HG03439 (cell line): Measurements from ENCODE around the gene CIB2.

Experiments
- ATAC-seq: cut with Tn5 transposase; IDR thresholded peaks from one replicate; pipeline ENCODE4 v1.9.1; 2021; ENCODE audit warnings: mild to moderate bottlenecking, moderate library complexity; ENCODE audit not compliant: unreplicated experiment

Gene CIB2

DNA sequence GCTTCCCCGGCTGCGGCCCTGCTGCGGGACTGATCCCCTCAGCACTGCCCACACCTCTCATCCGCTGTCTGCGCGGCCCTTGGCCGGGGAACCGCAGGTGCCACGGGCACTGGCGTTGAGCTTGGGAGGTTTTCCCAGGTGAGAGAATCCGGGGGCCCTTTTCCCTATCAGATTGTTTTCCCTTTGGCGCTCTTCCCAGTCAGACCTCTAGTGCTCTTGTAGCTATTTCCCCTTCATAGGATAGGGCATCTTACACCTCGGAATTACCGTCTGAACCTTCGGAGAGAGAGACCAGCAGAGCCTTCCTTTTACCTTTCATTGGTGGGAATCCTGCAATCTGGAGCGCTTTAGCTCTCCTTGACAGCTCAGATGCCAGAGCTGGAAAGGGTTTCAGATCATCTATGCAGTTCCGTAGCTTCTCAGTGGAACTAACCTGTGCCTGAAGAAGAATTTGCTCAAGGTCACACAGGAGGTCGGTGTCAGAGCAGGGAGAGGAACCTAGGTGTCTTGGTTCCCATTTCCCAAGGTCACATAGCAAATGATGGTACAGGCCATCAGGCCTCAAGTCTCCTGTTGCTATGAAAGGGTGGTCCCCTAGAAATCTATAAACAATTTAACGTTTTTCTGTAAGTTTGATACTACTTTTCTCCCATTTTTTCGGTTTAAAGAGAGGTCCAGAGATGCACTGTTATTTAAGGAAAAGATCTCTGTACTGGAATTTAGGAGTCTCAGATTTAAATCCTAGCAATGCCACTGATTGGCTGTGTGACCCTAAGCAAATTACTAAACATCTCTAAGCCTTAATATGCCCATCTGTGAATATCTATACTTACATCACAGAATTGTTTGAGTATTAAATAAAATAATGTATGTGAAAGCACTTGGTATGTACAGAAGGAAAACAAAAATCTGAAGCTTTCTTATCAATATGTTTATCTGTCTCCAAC is 18.8 kb upstream of the CIB2 start:
- ATAC-seq, result no peak

DNA sequence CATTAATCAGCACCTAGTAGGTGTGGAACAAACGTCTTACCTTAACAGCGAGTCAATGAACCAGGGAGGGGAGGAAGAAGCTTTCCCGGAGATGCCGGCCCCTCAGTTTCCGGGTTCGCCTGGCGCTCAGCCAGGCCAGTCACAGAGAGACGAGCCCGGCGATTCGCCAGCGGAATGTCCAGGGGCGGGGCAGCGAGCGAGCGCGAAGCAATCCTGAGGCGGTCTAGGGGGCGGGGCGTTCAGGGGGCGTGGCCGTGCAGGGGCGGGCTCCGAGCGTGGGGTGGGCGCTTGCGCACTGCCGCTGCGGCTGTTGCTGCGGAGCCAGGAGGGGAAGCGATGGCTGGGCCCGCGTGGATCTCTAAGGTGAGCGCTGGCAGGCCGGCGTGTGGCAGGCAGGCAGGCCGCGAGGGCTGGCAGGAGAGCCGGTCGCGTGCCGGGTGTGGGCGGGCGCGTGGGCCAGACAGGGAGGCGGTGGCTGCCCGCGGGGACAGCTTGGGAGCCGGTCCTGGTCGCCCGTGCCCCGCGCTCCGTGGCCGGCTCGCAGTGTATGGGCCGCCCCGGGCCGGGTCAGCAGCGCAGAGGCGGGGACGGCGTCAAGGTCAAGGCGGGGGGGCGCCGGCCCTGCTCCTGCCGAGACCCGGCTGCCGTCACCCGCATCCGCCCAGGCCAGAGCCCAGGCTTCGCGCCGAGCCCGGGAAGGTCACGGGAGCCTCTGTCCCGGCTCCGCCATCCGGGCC is 18.0 kb upstream of the CIB2 start, which contains the start of gene IDH3A:
IDH3A (plus strand) TSS at position 295 of the 737 bp plus-strand sequence; CDS start at position 337, 42 bp downstream.
- peak; percentile 74 for ATAC-seq

GRCh38 chr15:78148392-78149067 is 17.3 kb upstream of the CIB2 start:
- ATAC-seq, result no peak

- ATAC-seq, result no peak
These were observed 16.3 kb upstream of the CIB2 start for GRCh38 chr15:78147566-78147965.

DNA sequence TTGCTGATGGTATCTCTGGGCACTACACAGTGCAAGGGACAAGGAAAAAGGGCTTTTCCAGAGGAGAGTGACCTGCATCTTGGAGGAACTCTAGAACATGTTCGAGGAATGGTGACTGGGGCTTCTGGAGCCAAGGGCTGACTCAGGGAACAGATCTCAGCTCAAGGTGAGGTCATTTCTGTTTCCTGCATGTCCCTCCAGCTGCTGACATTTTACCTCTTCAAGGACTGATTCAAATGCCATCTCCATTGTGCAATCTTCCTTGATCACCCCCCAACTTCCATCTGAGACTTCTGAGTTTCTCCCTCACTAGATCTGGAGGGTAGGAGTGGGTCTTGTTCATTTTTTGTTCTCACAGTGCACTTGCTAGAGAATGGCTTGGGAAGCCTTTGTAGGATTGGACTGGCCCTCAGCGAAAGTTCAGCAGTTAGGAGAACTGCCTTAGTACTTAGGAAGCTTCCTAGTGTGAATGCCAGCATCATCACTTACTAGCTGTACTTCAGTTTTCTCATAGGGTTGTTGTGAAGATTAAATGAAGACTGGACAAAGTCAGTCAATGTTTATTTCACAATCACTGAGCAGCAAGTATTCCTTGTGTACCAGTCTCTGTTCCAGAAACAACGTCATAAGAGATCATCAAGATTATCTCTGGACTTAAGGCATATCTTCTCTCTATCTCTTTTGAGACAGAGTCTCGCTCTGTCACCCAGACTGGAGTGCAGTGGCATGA is 15.3 kb upstream of the CIB2 start:
- no peak for ATAC-seq

GRCh38 chr15:78142332-78142731 is 11.1 kb upstream of the CIB2 start:
- no peak for ATAC-seq

- ATAC-seq, result no peak
These were observed 9.0 kb upstream of the CIB2 start for GRCh38 chr15:78140292-78140691.

GRCh38 chr15:78139578-78139977 is 8.3 kb upstream of the CIB2 start:
- ATAC-seq, result no peak

DNA sequence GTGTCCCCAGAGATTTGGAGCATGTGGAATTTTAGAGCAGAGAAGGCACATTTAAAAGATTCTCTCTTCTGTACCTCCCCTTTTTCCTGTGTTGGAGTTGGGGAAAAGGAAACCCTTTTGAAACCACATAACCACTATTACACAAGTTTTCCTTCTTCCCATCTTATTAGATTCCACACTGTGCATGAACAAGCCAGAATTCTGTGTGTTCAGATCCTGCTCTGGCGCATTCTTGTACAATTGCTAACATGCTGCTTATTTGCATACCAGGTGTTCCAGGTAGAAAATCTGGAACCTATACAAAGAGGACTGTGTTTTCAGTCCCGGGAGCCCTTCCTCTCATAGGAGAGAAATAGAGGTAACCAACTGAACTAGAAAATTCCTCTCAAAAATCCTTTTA is 2.6 kb upstream of the CIB2 start:
- ATAC-seq, result no peak

- no peak for ATAC-seq
These were observed 565 bp downstream of the CIB2 start for GRCh38 chr15:78130466-78131294.

DNA sequence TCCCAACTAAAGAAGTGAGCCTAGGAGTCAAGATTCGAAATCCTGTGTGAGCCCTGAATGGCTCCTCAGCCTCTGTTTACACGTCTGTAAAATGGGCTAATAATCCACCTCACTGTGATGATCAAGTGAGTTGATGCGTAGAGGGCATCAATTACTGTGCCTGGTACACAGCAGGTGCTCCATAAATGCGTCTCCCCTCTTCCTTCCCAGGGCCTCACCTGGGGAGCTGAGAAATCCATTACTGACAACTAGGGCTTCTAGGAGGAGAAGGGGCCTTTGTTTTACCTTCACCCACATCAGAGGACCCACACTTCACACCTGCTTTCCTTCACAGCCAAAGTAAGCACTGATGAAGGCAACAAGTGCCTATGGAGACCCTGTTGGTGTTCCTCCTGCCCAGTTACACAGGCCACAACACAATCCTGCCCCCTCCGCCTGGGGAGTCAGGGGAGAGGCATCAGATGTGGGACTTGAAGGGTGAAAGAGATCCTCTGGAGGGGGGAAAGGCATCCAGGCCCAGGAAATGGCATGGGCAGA is 1.4 kb downstream of the CIB2 start:
- no peak for ATAC-seq

GRCh38 chr15:78129077-78129750 is 2.0 kb downstream of the CIB2 start:
- no peak for ATAC-seq

GRCh38 chr15:78127882-78128281 is 3.4 kb downstream of the CIB2 start:
- ATAC-seq, result no peak

DNA sequence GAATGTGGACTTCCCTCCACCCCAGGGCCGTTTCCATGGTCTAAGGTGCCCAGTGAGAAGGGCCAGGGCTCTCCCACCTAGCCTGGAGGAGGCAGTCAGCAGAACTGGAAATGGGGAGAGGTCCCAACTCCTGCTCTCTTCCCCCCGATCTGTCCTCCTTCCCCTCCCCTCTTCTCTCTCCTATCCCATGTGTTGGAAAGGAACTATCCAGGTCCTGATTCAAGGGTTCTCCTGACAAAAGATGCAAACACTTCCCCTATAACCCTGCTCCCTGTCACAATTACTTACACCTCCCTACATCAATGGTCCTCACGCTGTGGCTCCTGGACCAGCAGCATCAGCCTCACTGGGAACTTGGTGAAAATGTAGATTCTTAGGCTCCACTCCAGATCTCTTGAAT is 6.0 kb downstream of the CIB2 start:
- no peak for ATAC-seq

- ATAC-seq, result no peak
These were observed 10.7 kb downstream of the CIB2 start for GRCh38 chr15:78120523-78120922.

DNA sequence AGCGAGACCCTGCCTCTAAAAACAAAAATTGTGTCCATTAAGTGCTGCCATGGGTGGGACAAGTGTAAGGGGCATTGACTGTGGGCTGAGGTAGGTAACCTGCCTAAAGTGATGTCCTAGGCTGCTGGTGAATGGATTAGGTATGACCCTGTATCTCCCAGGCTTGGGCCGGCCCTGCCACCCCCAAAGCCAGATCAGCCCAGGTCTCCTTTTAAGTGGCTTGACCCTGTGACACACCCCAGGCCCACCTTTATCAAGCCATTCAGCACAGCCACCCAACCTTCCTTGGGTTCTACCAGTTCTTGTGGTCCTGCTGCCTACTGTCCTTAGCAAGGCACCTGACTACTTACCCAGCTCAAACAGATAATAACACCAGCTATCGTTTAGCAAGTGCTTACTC is 18.7 kb downstream of the CIB2 start:
- no peak for ATAC-seq

GRCh38 chr15:78111788-78112187 is 19.5 kb downstream of the CIB2 start:
- no peak for ATAC-seq

DNA sequence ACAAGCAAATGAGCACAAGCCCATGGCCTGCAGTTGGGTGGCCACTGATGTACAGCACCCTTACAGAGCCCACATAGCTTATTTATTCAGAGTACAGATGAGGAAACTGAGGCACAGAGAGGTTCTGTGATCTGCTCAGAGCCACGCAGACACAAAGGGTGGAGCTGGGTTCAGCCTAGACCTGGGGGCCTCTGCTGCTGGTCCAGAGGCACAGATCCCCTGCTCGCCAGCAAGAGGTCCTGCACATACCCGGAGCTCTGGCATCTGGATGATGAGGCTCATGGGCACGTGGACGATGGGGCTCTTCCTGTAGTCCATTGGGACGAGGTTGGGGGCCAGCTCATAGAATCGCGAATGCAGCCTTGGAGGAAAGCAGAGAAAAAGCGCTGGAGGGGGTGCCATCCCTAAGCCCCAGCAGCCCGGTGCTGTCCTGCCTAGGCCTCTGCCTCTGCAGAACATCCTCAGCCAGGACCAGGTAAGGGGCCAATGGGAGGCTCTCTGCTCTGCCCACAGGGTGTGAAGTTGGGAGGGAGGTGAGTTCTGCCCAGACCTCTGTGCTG is 20.2 kb downstream of the CIB2 start:
- ATAC-seq, result no peak

DNA sequence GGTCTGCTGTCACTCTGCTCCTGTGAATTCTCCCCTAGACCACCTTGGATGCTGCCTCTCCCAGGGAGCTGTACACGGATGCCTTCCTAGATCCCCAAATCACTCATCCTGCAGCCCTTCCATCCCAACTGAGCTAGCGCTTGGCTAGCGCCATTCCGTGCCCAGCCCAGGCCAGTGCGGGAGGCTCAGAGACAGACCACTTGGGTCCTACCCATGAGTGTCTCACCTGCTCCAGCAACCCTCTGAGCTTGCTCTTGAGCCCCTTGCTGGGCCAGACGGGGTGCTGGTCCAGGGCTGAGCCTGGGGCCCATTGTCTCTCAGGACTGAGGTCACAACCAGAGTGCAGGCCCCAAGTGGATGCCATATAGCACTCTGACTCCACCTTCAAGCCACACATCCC is 21.1 kb downstream of the CIB2 start:
- ATAC-seq, result no peak
